Transverse colon (tissue), 4 donors: Measurements from ENCODE around the gene RTF1.

Experiments
- CTCF ChIP-seq, 5 experiments: fragments of 200-600 bp in 3 of 5; fragments of 450-650 bp in 2 of 5; sonication (generic) in 3 of 5; IDR thresholded peaks; 1 replicate in 2 of 5; 2 replicates in 3 of 5; pipeline ENCODE4 v1.5.1; 2016 to 2017; ENCODE audit warnings: antibody characterized with exemption in 5 of 5, inconsistent platforms in 3 of 5, mild to moderate bottlenecking in 2 of 5, moderate library complexity in 1 of 5
- EP300 ChIP-seq: sonication (generic); formaldehyde crosslinking; IDR thresholded peaks from one replicate; pipeline ENCODE4 v1.6.1; 2017; ENCODE audit warnings: antibody characterized with exemption, low read depth
- POLR2A ChIP-seq: fragments of 450-650 bp; IDR thresholded peaks from one replicate; pipeline ENCODE4 v1.6.1; 2016; ENCODE audit warnings: antibody characterized with exemption, mild to moderate bottlenecking, moderate library complexity
- POLR2AphosphoS5 ChIP-seq, 3 donors: sonication (generic); formaldehyde crosslinking; IDR thresholded peaks; one replicate each; pipeline ENCODE4 v1.6.1; 2016; ENCODE audit warnings: antibody characterized with exemption in 3 of 3

- TF ChIP-seq POLR2AphosphoS5 (IDR thresholded peaks at IDR 0.05) (no peak), CTCF (IDR thresholded peaks at IDR 0.05) (no peak), EP300 (no peak), POLR2A (no peak)
Observed at GRCh38 chr15:41438206-41438605, 21.3 kb downstream of the RTF1 start.
